B cell (primary cell): ENCODE measurements around the gene ANK3. TPM values are rescaled to one million over a fixed set of nuclear protein-coding genes. Genes with fewer than 3 reads are reported as not detected.

Experiments
- ATAC-seq: fragments of 200-7000 bp; cut with Tn5 transposase; one replicate; pipeline ENCODE4 v1.10.0; 2021; ENCODE audit warnings: low read depth, mild to moderate bottlenecking, moderate number of reproducible peaks, moderate library complexity
- CTCF ChIA-PET: fragments of 350-600 bp; sonication (Branson Sonifier 250); formaldehyde crosslinking; loops from one replicate; lab custom pipeline; 2021; ENCODE audit warnings: antibody characterized with exemption, inconsistent platforms; lab: Charles Lee
- POLR2A ChIA-PET: fragments of 350-600 bp; sonication (Branson Sonifier 250); formaldehyde crosslinking; loops from one replicate; lab custom pipeline; 2021; ENCODE audit warnings: antibody characterized with exemption; lab: Charles Lee
- DNase-seq: peaks from one replicate; pipeline ENCODE4 v3.0.0; 2013
- H2AFZ ChIP-seq: 2 replicates; pipeline ENCODE4 v1.6.1; 2012; ENCODE audit warnings: mild to moderate bottlenecking, low read depth, low read length; ENCODE audit not compliant: insufficient read depth, poor library complexity, severe bottlenecking
- H3K27ac ChIP-seq, 2 donors: 1 replicate in 1 of 2; 2 replicates in 1 of 2; pipeline ENCODE4 v1.5.1; 2012 to 2013; ENCODE audit warnings: low read length in 2 of 2, mild to moderate bottlenecking in 2 of 2, moderate library complexity in 1 of 2
- H3K27me3 ChIP-seq, 4 experiments: fragments of 200-600 bp in 1 of 4; sonication (generic) in 1 of 4; replicated peaks in 1 of 4; 1 replicate in 2 of 4; 2 replicates in 2 of 4; pipeline versions ENCODE4 v1.6.1 to v1.7.0; 2013 to 2016; ENCODE audit warnings: low read length in 3 of 4, mild to moderate bottlenecking in 2 of 4, mixed read lengths in 1 of 4, moderate library complexity in 1 of 4; ENCODE audit not compliant: insufficient read depth in 4 of 4, control insufficient read depth in 3 of 4; ENCODE audit errors: control extremely low read depth in 1 of 4
- H3K36me3 ChIP-seq, 2 experiments: replicated peaks in 1 of 2; 1 replicate in 1 of 2; 2 replicates in 1 of 2; pipeline versions ENCODE4 v1.6.1 to v1.7.1; 2013; ENCODE audit warnings: low read length in 1 of 2; ENCODE audit not compliant: insufficient read depth in 2 of 2, control insufficient read depth in 1 of 2; ENCODE audit errors: control extremely low read depth in 1 of 2, extremely low read depth in 1 of 2
- H3K4me1 ChIP-seq, 2 donors: fragments of 200-600 bp in 1 of 2; sonication (generic) in 1 of 2; 1 replicate in 1 of 2; 2 replicates in 1 of 2; pipeline versions ENCODE4 v1.5.1 to v1.6.1; 2013 to 2017; ENCODE audit warnings: low read length in 2 of 2; ENCODE audit not compliant: control insufficient read depth in 2 of 2, insufficient read depth in 2 of 2
- H3K4me2 ChIP-seq: replicated peaks from 2 replicates; pipeline ENCODE3; 2012; ENCODE audit warnings: mild to moderate bottlenecking, low read depth, low read length; ENCODE audit not compliant: poor library complexity, severe bottlenecking
- H3K4me3 ChIP-seq, 5 experiments: fragments of 200-600 bp in 1 of 5; sonication (generic) in 1 of 5; 1 replicate in 3 of 5; 2 replicates in 2 of 5; pipeline versions ENCODE4 v1.5.1 to v1.7.0; 2011 to 2016; ENCODE audit warnings: low read length in 4 of 5, mild to moderate bottlenecking in 4 of 5, low read depth in 2 of 5, control low read depth in 1 of 5, moderate library complexity in 1 of 5; ENCODE audit not compliant: insufficient read depth in 1 of 5; ENCODE audit errors: control extremely low read depth in 1 of 5, extremely low read depth in 1 of 5
- H3K79me2 ChIP-seq: fragments of 200-600 bp; sonication (generic); one replicate; pipeline ENCODE4 v1.6.0; 2016; ENCODE audit warnings: low read length; ENCODE audit not compliant: control insufficient read depth, insufficient read depth
- H3K9ac ChIP-seq: fragments of 200-600 bp; sonication (generic); 2 replicates; pipeline ENCODE4 v1.6.1; 2017; ENCODE audit warnings: mild to moderate bottlenecking, low read length, moderate library complexity
- H3K9me3 ChIP-seq, 3 donors: one replicate each; pipeline versions ENCODE4 v1.6.1 to v1.7.1; 2013; ENCODE audit warnings: low read length in 2 of 3; ENCODE audit not compliant: control insufficient read depth in 2 of 3, insufficient read depth in 1 of 3; ENCODE audit errors: control extremely low read depth in 1 of 3
- H4K20me1 ChIP-seq: 2 replicates; pipeline ENCODE4 v1.6.0; 2012; ENCODE audit warnings: mild to moderate bottlenecking, low read length; ENCODE audit not compliant: insufficient read depth, control insufficient read depth, poor library complexity, severe bottlenecking
- H3K27ac Mint-ChIP-seq: one replicate; pipeline ENCODE4 v1.8.0; 2021; ENCODE audit warnings: mixed read lengths
- H3K27me3 Mint-ChIP-seq: one replicate; pipeline ENCODE4 v1.8.0; 2021; ENCODE audit warnings: mixed read lengths
- H3K4me1 Mint-ChIP-seq: one replicate; pipeline ENCODE4 v1.8.0; 2021; ENCODE audit warnings: mixed read lengths
- H3K4me3 Mint-ChIP-seq: one replicate; pipeline ENCODE4 v1.8.0; 2021; ENCODE audit warnings: mixed read lengths
- H3K9me3 Mint-ChIP-seq: one replicate; pipeline ENCODE4 v1.8.0; 2022; ENCODE audit warnings: mixed read lengths; ENCODE audit not compliant: insufficient read depth
- EZH2 ChIP-seq: IDR thresholded peaks from 2 replicates; pipeline ENCODE4 v1.6.1; 2012; ENCODE audit warnings: borderline replicate concordance, low read depth, mild to moderate bottlenecking, moderate library complexity, low read length; ENCODE audit not compliant: insufficient read depth, poor library complexity, severe bottlenecking
- WGBS: methylation state at CpG from one replicate; pipeline ENCODE4 v1.1.5; 2013; ENCODE audit warnings: missing lambda C conversion rate; ENCODE audit not compliant: insufficient coverage; 5-methylcytosine and 5-hydroxymethylcytosine counted together
- intact Hi-C: fragments of 100-400 bp; cut with micrococcal nuclease; formaldehyde crosslinking; loops from one replicate; pipeline ENCODE4 v1.10.0; 2022
- polyA plus RNA-seq: library from polyadenylated mRNA; depleted of rRNA; stranded (reverse); fragments of >200 nt; gene quantifications from 2 replicates; pipeline ENCODE4 v1.2.3, GENCODE V29; 2012
- total RNA-seq, 2 donors: library from RNA; stranded (reverse); fragments of 120-200 nt in 1 of 2; gene quantifications; 1 replicate in 1 of 2; 2 replicates in 1 of 2; pipeline versions ENCODE4 v1.2.3 to v1.2.4, GENCODE V29; 2013 to 2022
- TF ChIP-seq, protein P1 (sequence below): fragments of 200-600 bp; IDR thresholded peaks from one replicate; pipeline ENCODE4 v1.8.0; 2022; ENCODE audit warnings: antibody characterized with exemption, mild to moderate bottlenecking

The ANK3 gene
- total and polyA plus RNA-seq, 2 donors (not counting 1 experiment from before 2014, with no cell fraction given) = 4.9 to 21.6 TPM

DNA sequence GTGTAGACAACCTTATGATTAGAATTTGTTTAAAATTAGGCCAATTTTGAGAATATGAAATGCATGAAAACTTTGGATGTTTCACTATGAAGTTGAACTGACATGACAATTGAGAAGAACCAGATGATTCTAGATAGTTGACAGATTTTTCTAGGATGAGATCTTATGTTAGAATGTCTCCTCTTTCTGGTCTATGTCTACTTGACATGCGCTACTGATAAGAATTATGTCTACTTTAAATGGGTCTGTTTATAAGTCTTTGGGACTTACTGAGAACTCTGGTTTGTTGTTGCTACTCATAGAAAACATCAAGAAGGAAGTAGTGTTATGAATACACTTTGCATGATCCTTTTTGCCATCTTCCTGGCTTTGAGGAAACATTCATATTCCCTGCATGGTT, 255.1 kb downstream of the ANK3 start:
- Histone ChIP-seq H3K79me2 (no peaks in the 10 kb centered on the region), H4K20me1 (no peaks in the 10 kb centered on the region), H3K4me3 (no peak overlapping the region), H3K27me3 (no peaks in the 10 kb centered on the region), H3K4me1 (peaks cover 0 to 6% of the 10 kb centered on the region in 2 donors), H3K36me3 (no peaks in the 10 kb centered on the region), H2AFZ (no peak overlapping the region), H3K27ac (no peak overlapping the region), H3K9ac (no peak overlapping the region), H3K9me3 (no peaks in the 10 kb centered on the region), H3K4me2 (no peak overlapping the region)
- POLR2A ChIA-PET = no interaction called here
- no CpG with 5 or more reads among the region's 1 CpG for WGBS
- ATAC-seq (no peak), DNase-seq (no peak)
- CTCF ChIA-PET = interaction anchor here (0.8 to 0.9 kb wide), 2 partner anchors 19 to 515 kb away, joined by 3 read pairs; no protein-coding TSS in a partner anchor
- no peak for TF ChIP-seq EZH2
- TF ChIP-seq, protein P1, sequence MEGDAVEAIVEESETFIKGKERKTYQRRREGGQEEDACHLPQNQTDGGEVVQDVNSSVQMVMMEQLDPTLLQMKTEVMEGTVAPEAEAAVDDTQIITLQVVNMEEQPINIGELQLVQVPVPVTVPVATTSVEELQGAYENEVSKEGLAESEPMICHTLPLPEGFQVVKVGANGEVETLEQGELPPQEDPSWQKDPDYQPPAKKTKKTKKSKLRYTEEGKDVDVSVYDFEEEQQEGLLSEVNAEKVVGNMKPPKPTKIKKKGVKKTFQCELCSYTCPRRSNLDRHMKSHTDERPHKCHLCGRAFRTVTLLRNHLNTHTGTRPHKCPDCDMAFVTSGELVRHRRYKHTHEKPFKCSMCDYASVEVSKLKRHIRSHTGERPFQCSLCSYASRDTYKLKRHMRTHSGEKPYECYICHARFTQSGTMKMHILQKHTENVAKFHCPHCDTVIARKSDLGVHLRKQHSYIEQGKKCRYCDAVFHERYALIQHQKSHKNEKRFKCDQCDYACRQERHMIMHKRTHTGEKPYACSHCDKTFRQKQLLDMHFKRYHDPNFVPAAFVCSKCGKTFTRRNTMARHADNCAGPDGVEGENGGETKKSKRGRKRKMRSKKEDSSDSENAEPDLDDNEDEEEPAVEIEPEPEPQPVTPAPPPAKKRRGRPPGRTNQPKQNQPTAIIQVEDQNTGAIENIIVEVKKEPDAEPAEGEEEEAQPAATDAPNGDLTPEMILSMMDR = no peak
- peaks cover 14% of the 10 kb centered on the region for H3K4me1 Mint-ChIP-seq
- no peak overlapping the region for H3K27ac Mint-ChIP-seq
- intact Hi-C loops = no loop called here
- no peaks in the 10 kb centered on the region for H3K27me3 Mint-ChIP-seq
- no peaks in the 10 kb centered on the region for H3K9me3 Mint-ChIP-seq
- H3K4me3 Mint-ChIP-seq = no peak overlapping the region

DNA sequence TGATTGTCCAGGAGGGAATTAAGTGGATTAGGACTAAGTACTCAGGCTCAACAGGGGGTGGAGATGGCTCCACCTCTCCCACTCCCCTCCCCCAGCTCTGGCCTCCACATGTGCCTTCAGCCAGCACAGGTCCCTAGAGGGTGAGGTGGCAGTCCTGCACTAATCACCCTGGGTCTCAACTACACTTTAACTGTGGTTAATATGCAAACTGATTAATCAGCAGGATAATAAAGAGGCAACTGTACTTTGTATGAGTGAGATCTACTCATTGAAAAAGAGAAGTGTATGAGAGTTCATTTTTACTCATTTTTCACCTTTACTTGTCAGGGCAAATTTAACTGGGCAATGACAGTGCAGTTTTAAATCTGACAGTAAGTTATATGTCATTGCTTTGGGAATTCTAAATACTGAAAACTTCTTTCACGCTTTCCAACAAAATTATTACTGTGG, 259.5 kb downstream of the ANK3 start:
- no peaks in the 10 kb centered on the region for H3K79me2 ChIP-seq
- Mint-ChIP-seq H3K9me3 (no peaks in the 10 kb centered on the region), H3K27ac (no peak overlapping the region), H3K27me3 (no peaks in the 10 kb centered on the region), H3K4me1 (peaks cover 6% of the 10 kb centered on the region), H3K4me3 (no peak overlapping the region)
- TF ChIP-seq EZH2 = no peak
- TF ChIP-seq, protein P1 = no peak
- DNase-seq = no peak
- ChIA-PET CTCF (no interaction called here), POLR2A (no interaction called here)
- H4K20me1 ChIP-seq = no peaks in the 10 kb centered on the region
- no peaks in the 10 kb centered on the region for H3K27me3 ChIP-seq
- H3K4me1 ChIP-seq = no peaks in the 10 kb centered on the region
- H3K27ac ChIP-seq = no peak overlapping the region
- no peak overlapping the region for H2AFZ ChIP-seq
- no CpG with 5 or more reads among the region's 1 CpG for WGBS
- no peaks in the 10 kb centered on the region for H3K36me3 ChIP-seq
- intact Hi-C loops = no loop called here
- H3K9ac ChIP-seq = no peak overlapping the region
- H3K9me3 ChIP-seq = no peaks in the 10 kb centered on the region
- no peak overlapping the region for H3K4me2 ChIP-seq
- no peak for ATAC-seq
- H3K4me3 ChIP-seq = no peak overlapping the region
